Breast epithelium (tissue), 4 donors: ENCODE measurements around the gene TBC1D9B. TPM values are rescaled to one million over a fixed set of nuclear protein-coding genes. Genes with fewer than 3 reads are reported as not detected.

ENCODE experiments used
- DNase-seq, 2 donors: peaks; one replicate each; pipeline ENCODE4 v3.0.0-alpha.2; 2019; ENCODE audit warnings: low spot score in 2 of 2
- H3K27ac ChIP-seq, 2 donors: fragments of 200-600 bp; sonication (generic) in 1 of 2; one replicate each; pipeline ENCODE4 v1.5.1; 2016 to 2019; ENCODE audit warnings: mild to moderate bottlenecking in 1 of 2
- H3K27me3 ChIP-seq, 2 donors: fragments of 200-600 bp; sonication (generic) in 1 of 2; one replicate each; pipeline versions ENCODE4 v1.5.1 to v1.6.0; 2017 to 2019; ENCODE audit warnings: control low read depth in 1 of 2, mild to moderate bottlenecking in 1 of 2
- H3K36me3 ChIP-seq: fragments of 200-600 bp; one replicate; pipeline ENCODE4 v1.5.1; 2019
- H3K4me1 ChIP-seq, 2 donors: fragments of 200-600 bp; sonication (generic); one replicate each; pipeline ENCODE4 v1.5.1; 2016 to 2019; ENCODE audit warnings: control low read depth in 1 of 2
- H3K4me3 ChIP-seq, 3 donors: fragments of 200-600 bp; sonication (generic); 1 replicate in 2 of 3; 2 replicates in 1 of 3; pipeline ENCODE4 v1.5.1; 2016 to 2019; ENCODE audit warnings: mild to moderate bottlenecking in 3 of 3, moderate library complexity in 2 of 3
- H3K9me3 ChIP-seq, 2 donors: fragments of 200-600 bp; sonication (generic) in 1 of 2; one replicate each; pipeline ENCODE4 v1.5.1; 2016 to 2019; ENCODE audit warnings: control low read depth in 1 of 2
- CTCF ChIP-seq, 3 donors: fragments of 450-650 bp; IDR thresholded peaks; one replicate each; pipeline ENCODE4 v1.5.1; 2016 to 2017; ENCODE audit warnings: antibody characterized with exemption in 3 of 3, mild to moderate bottlenecking in 3 of 3, moderate library complexity in 3 of 3
- POLR2A ChIP-seq: fragments of 450-650 bp; IDR thresholded peaks from one replicate; pipeline ENCODE4 v1.6.1; 2016; ENCODE audit warnings: antibody characterized with exemption, mild to moderate bottlenecking, moderate library complexity
- POLR2AphosphoS5 ChIP-seq, 3 donors: sonication (generic); formaldehyde crosslinking; IDR thresholded peaks; one replicate each; pipeline ENCODE4 v1.6.1; 2017; ENCODE audit warnings: antibody characterized with exemption in 3 of 3
- intact Hi-C: fragments of 100-400 bp; cut with DNase I; formaldehyde crosslinking; loops from one replicate; pipeline ENCODE4 v1.15.1; 2023; ENCODE audit warnings: low total_unique reads
- total RNA-seq, 3 donors: library from RNA; depleted of rRNA; stranded (reverse); fragments of >200 nt; gene quantifications; one replicate each; pipeline ENCODE4 v1.1.0, GENCODE V29; 2016

The TBC1D9B gene
- total RNA-seq, 3 donors from 2014 or later: 73.5 to 143 (median 105) TPM

- Histone ChIP-seq H3K27me3 (no peaks in the 10 kb centered on the region), H3K4me3 (peak within 1 kb of the TSS; percentile 82 to 95 (median 89)), H3K27ac (peak within 1 kb of the TSS; percentile 84 to 92), H3K4me1 (no peaks in the 10 kb centered on the region), H3K36me3 (no peaks in the 10 kb centered on the region), H3K9me3 (peaks cover 0 to 6% of the 10 kb centered on the region in 2 donors)
- intact Hi-C loops: loop anchor here (5.0 kb wide), 1 partner anchor 602 kb away; no protein-coding TSS in a partner anchor
- DNase-seq: peak; percentile 93 to 95
- no peak for TF ChIP-seq CTCF (IDR thresholded peaks at IDR 0.05)
- no peak for TF ChIP-seq POLR2A
- TF ChIP-seq POLR2AphosphoS5 (IDR thresholded peaks at IDR 0.05): peak; percentile 68 to 76 (median 73)
Measured at GRCh38 chr5:179858586-179859427, 48.9 kb downstream of the TBC1D9B start, which contains the start of gene MRNIP. MRNIP (minus strand) TSS chr5:179858817; CDS start chr5:179858796, 21 bp downstream.

GRCh38 chr5:179858241-179858585, 49.5 kb downstream of the TBC1D9B start:
- TF ChIP-seq POLR2A (no peak), CTCF (IDR thresholded peaks at IDR 0.05) (no peak), POLR2AphosphoS5 (IDR thresholded peaks at IDR 0.05) (no peak)
- Histone ChIP-seq H3K9me3 (peaks cover 0 to 6% of the 10 kb centered on the region in 2 donors), H3K27ac (peak overlapping the region; percentile 84 to 92), H3K4me1 (no peaks in the 10 kb centered on the region), H3K27me3 (no peaks in the 10 kb centered on the region), H3K36me3 (no peaks in the 10 kb centered on the region), H3K4me3 (peak overlapping the region; percentile 82 to 95 (median 89))
- intact Hi-C loops: loop anchor here (5.0 kb wide), 1 partner anchor 601 kb away; no protein-coding TSS in a partner anchor
- no peak for DNase-seq

GRCh38 chr5:179854356-179854755, 53.3 kb downstream of the TBC1D9B start:
- no peak overlapping the region for H3K27ac ChIP-seq
- no peaks in the 10 kb centered on the region for H3K27me3 ChIP-seq
- intact Hi-C loops: no loop called here
- DNase-seq: no peak
- TF ChIP-seq POLR2A: no peak
- TF ChIP-seq POLR2AphosphoS5 (IDR thresholded peaks at IDR 0.05): no peak
- no peak for TF ChIP-seq CTCF (IDR thresholded peaks at IDR 0.05)
- H3K36me3 ChIP-seq: peaks cover 6% of the 10 kb centered on the region
- no peak overlapping the region for H3K4me3 ChIP-seq
- no peaks in the 10 kb centered on the region for H3K4me1 ChIP-seq
- H3K9me3 ChIP-seq: no peaks in the 10 kb centered on the region

GRCh38 chr5:179852993-179853547, 54.6 kb downstream of the TBC1D9B start:
- H3K4me3 ChIP-seq: no peak overlapping the region
- H3K4me1 ChIP-seq: no peaks in the 10 kb centered on the region
- no peak for DNase-seq
- no peak overlapping the region for H3K27ac ChIP-seq
- TF ChIP-seq POLR2A: no peak
- no peak for TF ChIP-seq POLR2AphosphoS5 (IDR thresholded peaks at IDR 0.05)
- no peak for TF ChIP-seq CTCF (IDR thresholded peaks at IDR 0.05)
- H3K9me3 ChIP-seq: no peaks in the 10 kb centered on the region
- no peaks in the 10 kb centered on the region for H3K27me3 ChIP-seq
- intact Hi-C loops: no loop called here
- H3K36me3 ChIP-seq: peaks cover 7% of the 10 kb centered on the region

- H3K4me3 ChIP-seq: no peak overlapping the region
- H3K4me1 ChIP-seq: no peaks in the 10 kb centered on the region
- intact Hi-C loops: no loop called here
- no peak overlapping the region for H3K27ac ChIP-seq
- H3K27me3 ChIP-seq: no peaks in the 10 kb centered on the region
- peaks cover 6 to 10% of the 10 kb centered on the region in 2 donors for H3K9me3 ChIP-seq
- DNase-seq: no peak
- peaks cover 5% of the 10 kb centered on the region for H3K36me3 ChIP-seq
- TF ChIP-seq POLR2A (no peak), CTCF (IDR thresholded peaks at IDR 0.05) (no peak), POLR2AphosphoS5 (IDR thresholded peaks at IDR 0.05) (no peak)
Measured at GRCh38 chr5:179841621-179842020, 66.1 kb downstream of the TBC1D9B start.
